ENCODE measurements around the gene BCHE. TPM values are rescaled to one million over a fixed set of nuclear protein-coding genes. Genes with fewer than 3 reads are reported as not detected.

The BCHE gene
- total RNA-seq, 1 experiment from 2014 or later, result 1.7 TPM

DNA sequence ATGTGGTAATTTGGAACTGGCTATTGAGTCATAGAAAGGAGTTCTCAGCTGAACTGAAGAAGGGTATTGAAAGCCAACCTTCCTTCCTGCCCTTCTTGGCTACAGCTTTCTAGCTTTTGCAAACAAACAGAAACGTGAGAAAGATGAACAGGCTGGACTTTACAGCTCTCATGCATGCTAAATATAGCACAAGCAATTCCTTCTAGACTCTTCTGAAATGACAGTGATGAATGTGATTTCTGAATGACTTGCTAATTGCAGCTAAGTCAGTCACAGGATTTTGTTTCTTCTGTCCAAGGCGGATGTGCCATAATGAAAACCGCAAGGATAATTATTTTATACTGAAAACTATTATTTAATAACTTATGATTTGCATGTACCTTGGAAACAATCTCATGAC lies 36.3 kb downstream of the BCHE start (continued):
- TF ChIP-seq, protein P1, sequence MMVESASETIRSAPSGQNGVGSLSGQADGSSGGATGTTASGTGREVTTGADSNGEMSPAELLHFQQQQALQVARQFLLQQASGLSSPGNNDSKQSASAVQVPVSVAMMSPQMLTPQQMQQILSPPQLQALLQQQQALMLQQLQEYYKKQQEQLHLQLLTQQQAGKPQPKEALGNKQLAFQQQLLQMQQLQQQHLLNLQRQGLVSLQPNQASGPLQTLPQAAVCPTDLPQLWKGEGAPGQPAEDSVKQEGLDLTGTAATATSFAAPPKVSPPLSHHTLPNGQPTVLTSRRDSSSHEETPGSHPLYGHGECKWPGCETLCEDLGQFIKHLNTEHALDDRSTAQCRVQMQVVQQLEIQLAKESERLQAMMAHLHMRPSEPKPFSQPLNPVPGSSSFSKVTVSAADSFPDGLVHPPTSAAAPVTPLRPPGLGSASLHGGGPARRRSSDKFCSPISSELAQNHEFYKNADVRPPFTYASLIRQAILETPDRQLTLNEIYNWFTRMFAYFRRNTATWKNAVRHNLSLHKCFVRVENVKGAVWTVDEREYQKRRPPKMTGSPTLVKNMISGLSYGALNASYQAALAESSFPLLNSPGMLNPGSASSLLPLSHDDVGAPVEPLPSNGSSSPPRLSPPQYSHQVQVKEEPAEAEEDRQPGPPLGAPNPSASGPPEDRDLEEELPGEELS (CRISPR knock-in tag; IDR thresholded peaks at IDR 0.05), result no peak
- TF ChIP-seq, protein P2, sequence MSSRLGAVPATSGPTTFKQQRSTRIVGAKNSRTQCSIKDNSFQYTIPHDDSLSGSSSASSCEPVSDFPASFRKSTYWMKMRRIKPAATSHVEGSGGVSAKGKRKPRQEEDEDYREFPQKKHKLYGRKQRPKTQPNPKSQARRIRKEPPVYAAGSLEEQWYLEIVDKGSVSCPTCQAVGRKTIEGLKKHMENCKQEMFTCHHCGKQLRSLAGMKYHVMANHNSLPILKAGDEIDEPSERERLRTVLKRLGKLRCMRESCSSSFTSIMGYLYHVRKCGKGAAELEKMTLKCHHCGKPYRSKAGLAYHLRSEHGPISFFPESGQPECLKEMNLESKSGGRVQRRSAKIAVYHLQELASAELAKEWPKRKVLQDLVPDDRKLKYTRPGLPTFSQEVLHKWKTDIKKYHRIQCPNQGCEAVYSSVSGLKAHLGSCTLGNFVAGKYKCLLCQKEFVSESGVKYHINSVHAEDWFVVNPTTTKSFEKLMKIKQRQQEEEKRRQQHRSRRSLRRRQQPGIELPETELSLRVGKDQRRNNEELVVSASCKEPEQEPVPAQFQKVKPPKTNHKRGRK (CRISPR knock-in tag; IDR thresholded peaks at IDR 0.05; ENCODE audit: borderline replicate concordance), result no peak

DNA sequence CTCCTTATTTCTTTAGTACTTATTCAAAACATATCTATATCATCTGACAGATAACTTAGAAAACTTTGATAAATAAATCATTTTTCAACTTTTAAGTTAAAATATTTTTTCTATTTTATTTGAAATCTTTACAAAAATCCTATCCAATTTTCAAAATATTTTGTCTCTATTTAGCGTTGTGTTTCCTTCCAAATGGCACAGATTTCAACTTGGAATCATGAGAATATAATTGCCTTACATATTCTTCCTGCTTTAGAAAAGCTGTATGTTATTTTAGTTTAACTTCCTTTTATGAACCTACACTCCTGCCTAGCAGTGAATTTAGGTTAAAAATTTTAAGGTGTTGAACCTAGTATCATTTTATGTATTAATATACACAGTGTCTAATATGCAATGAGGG lies 38.2 kb downstream of the BCHE start:
- H3K4me1 Mint-ChIP-seq, result no peaks in the 10 kb centered on the region
- H3K27me3 Mint-ChIP-seq (ENCODE audit: low read depth), result no peaks in the 10 kb centered on the region
- H3K27ac Mint-ChIP-seq, result no peak overlapping the region
- ATAC-seq (no peak), DNase-seq (ENCODE audit: low spot score) (no peak)
- H3K9me3 Mint-ChIP-seq, result no peaks in the 10 kb centered on the region
- no peak overlapping the region for H3K4me3 Mint-ChIP-seq
- POLR2A ChIA-PET, result no interaction called here
- TF ChIP-seq CREB1 (CRISPR knock-in tag; IDR thresholded peaks at IDR 0.05) (no peak), ELF4 (CRISPR knock-in tag; IDR thresholded peaks at IDR 0.05; ENCODE audit: low read depth) (no peak), ZNF263 (CRISPR knock-in tag; IDR thresholded peaks at IDR 0.05; ENCODE audit: low read depth) (no peak), ZNF396 (CRISPR knock-in tag; IDR thresholded peaks at IDR 0.05; ENCODE audit: borderline replicate concordance) (no peak)
- TF ChIP-seq, protein P3, sequence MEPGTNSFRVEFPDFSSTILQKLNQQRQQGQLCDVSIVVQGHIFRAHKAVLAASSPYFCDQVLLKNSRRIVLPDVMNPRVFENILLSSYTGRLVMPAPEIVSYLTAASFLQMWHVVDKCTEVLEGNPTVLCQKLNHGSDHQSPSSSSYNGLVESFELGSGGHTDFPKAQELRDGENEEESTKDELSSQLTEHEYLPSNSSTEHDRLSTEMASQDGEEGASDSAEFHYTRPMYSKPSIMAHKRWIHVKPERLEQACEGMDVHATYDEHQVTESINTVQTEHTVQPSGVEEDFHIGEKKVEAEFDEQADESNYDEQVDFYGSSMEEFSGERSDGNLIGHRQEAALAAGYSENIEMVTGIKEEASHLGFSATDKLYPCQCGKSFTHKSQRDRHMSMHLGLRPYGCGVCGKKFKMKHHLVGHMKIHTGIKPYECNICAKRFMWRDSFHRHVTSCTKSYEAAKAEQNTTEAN (CRISPR knock-in tag; IDR thresholded peaks at IDR 0.05), result no peak
- TF ChIP-seq, protein P4, sequence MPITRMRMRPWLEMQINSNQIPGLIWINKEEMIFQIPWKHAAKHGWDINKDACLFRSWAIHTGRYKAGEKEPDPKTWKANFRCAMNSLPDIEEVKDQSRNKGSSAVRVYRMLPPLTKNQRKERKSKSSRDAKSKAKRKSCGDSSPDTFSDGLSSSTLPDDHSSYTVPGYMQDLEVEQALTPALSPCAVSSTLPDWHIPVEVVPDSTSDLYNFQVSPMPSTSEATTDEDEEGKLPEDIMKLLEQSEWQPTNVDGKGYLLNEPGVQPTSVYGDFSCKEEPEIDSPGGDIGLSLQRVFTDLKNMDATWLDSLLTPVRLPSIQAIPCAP (CRISPR knock-in tag; IDR thresholded peaks at IDR 0.05), result no peak
- TF ChIP-seq, protein P5, sequence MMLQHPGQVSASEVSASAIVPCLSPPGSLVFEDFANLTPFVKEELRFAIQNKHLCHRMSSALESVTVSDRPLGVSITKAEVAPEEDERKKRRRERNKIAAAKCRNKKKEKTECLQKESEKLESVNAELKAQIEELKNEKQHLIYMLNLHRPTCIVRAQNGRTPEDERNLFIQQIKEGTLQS (CRISPR knock-in tag; conservative IDR thresholded peaks at IDR 0.05), result no peak
- TF ChIP-seq, protein P6, sequence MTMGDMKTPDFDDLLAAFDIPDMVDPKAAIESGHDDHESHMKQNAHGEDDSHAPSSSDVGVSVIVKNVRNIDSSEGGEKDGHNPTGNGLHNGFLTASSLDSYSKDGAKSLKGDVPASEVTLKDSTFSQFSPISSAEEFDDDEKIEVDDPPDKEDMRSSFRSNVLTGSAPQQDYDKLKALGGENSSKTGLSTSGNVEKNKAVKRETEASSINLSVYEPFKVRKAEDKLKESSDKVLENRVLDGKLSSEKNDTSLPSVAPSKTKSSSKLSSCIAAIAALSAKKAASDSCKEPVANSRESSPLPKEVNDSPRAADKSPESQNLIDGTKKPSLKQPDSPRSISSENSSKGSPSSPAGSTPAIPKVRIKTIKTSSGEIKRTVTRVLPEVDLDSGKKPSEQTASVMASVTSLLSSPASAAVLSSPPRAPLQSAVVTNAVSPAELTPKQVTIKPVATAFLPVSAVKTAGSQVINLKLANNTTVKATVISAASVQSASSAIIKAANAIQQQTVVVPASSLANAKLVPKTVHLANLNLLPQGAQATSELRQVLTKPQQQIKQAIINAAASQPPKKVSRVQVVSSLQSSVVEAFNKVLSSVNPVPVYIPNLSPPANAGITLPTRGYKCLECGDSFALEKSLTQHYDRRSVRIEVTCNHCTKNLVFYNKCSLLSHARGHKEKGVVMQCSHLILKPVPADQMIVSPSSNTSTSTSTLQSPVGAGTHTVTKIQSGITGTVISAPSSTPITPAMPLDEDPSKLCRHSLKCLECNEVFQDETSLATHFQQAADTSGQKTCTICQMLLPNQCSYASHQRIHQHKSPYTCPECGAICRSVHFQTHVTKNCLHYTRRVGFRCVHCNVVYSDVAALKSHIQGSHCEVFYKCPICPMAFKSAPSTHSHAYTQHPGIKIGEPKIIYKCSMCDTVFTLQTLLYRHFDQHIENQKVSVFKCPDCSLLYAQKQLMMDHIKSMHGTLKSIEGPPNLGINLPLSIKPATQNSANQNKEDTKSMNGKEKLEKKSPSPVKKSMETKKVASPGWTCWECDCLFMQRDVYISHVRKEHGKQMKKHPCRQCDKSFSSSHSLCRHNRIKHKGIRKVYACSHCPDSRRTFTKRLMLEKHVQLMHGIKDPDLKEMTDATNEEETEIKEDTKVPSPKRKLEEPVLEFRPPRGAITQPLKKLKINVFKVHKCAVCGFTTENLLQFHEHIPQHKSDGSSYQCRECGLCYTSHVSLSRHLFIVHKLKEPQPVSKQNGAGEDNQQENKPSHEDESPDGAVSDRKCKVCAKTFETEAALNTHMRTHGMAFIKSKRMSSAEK (CRISPR knock-in tag; IDR thresholded peaks at IDR 0.05; ENCODE audit: borderline replicate concordance), result no peak
- CTCF ChIA-PET, result no interaction called here
- no peaks in the 10 kb centered on the region for H3K36me3 Mint-ChIP-seq

DNA sequence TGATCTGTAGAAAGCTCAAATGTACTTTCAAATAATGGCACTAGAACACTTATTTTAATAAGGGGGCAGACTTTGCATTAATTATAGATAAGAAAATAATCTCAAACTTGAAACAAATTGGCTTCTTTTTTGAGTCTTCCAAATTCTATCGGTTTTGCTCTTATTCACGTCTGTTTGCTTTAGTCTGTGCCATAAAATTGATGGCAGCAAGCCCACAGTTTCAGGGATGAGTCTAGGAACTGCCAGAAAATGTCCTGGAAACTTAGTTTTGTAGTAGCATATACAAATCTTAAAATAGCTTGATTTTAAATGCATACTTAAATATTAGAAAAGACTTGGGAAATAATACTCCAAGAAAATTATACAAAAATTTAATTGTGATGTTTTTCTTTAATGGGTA lies 39.7 kb downstream of the BCHE start:
- Mint-ChIP-seq H3K27me3 (ENCODE audit: low read depth) (no peaks in the 10 kb centered on the region), H3K9me3 (no peaks in the 10 kb centered on the region), H3K4me3 (no peak overlapping the region), H3K27ac (no peak overlapping the region), H3K36me3 (no peaks in the 10 kb centered on the region), H3K4me1 (no peaks in the 10 kb centered on the region)
- no peak for TF ChIP-seq MXD4 (CRISPR knock-in tag; IDR thresholded peaks at IDR 0.05; ENCODE audit: borderline replicate concordance)
- TF ChIP-seq ESRRA (CRISPR knock-in tag; IDR thresholded peaks at IDR 0.05; ENCODE audit: borderline replicate concordance), result no peak
- TF ChIP-seq, protein P7, sequence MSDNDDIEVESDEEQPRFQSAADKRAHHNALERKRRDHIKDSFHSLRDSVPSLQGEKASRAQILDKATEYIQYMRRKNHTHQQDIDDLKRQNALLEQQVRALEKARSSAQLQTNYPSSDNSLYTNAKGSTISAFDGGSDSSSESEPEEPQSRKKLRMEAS (CRISPR knock-in tag; IDR thresholded peaks at IDR 0.05), result no peak
- no peak for TF ChIP-seq ZNF423 (CRISPR knock-in tag; IDR thresholded peaks at IDR 0.05)
- no peak for TF ChIP-seq IRF2 (CRISPR knock-in tag; IDR thresholded peaks at IDR 0.05; ENCODE audit: borderline replicate concordance, low read depth)
- no peak for TF ChIP-seq FOXP1 (CRISPR knock-in tag; IDR thresholded peaks at IDR 0.05; ENCODE audit: borderline replicate concordance)
- TF ChIP-seq, protein P8, sequence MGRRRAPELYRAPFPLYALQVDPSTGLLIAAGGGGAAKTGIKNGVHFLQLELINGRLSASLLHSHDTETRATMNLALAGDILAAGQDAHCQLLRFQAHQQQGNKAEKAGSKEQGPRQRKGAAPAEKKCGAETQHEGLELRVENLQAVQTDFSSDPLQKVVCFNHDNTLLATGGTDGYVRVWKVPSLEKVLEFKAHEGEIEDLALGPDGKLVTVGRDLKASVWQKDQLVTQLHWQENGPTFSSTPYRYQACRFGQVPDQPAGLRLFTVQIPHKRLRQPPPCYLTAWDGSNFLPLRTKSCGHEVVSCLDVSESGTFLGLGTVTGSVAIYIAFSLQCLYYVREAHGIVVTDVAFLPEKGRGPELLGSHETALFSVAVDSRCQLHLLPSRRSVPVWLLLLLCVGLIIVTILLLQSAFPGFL (CRISPR knock-in tag; IDR thresholded peaks at IDR 0.05; ENCODE audit: borderline replicate concordance), result no peak
- TF ChIP-seq PRRX2 (CRISPR knock-in tag; IDR thresholded peaks at IDR 0.05), result no peak
- TF ChIP-seq GTF2I (CRISPR knock-in tag; conservative IDR thresholded peaks at IDR 0.05), result no peak
- no peak for TF ChIP-seq ZNF671 (CRISPR knock-in tag; IDR thresholded peaks at IDR 0.05)
- ATAC-seq, result no peak
- CTCF ChIA-PET, result no interaction called here
- DNase-seq (ENCODE audit: low spot score), result no peak
- POLR2A ChIA-PET, result no interaction called here
